ENCODE data around the gene HOXC11. TPM values are rescaled to one million over a fixed set of nuclear protein-coding genes. Genes with fewer than 3 reads are reported as not detected.

The HOXC11 gene
- total RNA-seq, 1 experiment from 2014 or later: 1.0 TPM

DNA sequence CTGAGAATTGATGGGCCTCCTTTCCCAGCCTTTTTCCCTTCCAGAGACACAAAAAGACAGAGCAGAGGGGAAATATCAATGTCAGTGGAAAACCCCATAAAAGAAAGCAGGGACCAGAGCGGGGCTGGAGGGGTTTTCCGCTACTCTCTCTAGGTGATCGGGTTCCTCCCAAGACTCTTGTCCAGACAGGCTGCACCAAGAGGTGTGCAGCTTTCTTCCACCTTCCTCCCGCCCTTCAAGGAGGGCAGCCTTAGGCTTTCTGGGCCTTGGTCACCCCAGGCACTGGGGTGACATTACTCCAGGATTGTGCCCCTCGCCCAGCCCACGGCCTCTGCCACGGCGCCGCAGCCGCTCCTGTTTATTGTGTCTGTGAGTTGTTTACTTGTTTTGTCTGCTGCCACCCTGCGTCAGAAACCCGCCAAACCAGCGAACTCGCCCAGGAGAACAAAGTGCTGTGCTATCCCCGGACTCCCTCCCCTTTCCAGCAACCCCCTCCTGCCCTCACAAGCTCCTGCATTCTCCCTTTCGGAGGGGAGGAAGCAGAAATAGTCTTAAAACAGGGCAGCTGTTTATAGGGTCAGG is 48.6 kb downstream of the HOXC11 start:
- no peak for DNase-seq (ENCODE audit: low spot score)

DNA sequence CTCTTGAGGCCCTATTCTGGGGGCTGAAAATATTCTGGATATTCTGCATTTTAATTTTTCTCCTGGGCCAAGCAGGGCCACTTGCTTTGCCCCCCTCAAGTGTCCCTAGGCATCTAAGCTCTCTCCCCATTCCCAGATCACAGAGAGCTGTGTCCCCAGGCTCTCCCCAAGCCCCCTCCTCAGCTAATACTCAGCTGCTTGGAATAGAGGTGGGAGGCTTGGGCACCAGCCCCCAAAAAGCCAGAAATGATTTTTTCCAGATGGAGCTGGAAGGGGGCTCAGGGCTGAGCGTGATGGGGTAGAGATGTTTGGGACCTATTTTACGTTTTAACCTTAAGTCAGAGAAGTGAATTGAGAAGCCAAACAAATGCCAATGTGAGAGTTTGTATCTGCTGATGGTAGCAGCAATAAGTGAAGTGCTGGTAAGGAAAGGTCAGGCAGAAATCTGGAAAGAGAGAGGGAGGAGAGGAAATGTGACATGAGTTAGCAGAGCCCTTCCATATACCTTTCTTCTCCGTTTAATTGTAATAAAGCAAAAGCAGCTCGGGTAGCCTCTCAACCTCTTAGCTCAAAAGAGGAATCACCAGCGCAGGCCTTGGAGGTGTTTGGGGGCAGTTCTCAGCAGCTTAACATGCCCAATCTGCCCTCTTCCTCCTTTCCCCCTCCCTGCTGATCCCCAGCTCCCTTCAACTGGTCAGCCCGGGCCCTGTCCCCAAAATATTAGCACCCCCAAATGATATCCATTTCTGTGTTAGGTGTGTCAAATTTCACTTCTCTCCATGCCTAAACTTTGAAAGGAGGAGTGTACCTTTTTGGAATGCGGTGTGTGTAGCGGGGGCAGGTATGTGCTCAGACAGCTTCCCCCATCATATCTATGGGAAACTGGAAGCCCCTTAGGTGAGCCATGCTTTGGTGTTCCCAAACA is 50.3 kb downstream of the HOXC11 start:
- no peak for DNase-seq (ENCODE audit: low spot score)

DNA sequence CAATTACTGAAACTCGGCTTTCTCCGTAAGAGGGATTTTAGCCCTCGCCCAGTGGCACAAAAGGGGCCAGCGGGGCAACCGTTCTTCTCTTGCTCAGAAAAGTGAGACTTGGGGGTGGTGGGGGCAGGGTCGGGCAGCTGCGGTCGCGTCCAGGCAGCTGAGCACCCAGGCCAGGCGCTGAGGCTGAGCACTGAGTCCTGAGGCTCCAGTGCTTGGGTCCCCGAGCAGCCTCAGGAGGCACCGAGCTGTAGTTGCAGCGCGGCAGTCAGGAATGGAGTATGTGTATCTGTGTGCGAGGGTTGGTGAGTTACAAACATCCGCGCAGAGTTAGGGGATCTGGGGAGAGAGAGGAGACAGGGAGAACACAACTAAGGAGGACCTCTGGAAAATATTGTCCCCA is 51.2 kb downstream of the HOXC11 start:
- no peak for DNase-seq (ENCODE audit: low spot score)

DNA sequence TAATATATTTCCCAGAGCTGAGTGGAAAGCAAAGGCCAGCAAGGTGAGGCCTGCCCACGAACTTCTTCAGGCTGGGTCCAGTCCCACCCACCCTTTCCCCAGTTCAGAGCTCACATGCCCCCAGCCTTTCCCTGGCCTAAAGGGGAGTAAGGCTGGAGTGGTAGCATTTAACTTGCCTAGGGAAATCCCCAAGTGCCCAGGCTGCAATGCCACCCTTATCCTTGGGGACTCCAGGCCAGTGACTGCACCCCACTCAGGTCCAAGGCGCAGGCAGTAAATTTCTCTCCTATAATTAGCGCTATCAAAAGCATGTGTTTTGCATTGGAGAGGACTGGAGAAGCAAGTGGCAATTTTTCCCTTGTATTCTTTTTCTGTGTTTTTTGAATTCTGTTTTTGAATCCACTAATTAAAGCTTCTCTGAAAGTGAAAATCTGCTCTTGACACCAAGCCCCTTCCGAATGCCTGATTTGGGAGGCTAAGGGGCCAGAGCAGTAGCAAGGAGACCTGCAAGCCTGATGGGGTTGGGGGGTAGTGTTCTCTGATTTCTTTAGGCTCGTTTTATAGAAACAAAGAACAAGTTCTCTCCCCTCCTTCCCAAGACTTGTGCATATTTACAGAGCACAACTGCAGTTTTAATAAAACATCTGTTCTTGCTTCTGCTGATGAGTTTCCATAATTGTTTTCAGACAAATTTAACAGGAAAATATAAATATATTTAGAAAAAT is 51.8 kb downstream of the HOXC11 start:
- no peak for DNase-seq (ENCODE audit: low spot score)

DNA sequence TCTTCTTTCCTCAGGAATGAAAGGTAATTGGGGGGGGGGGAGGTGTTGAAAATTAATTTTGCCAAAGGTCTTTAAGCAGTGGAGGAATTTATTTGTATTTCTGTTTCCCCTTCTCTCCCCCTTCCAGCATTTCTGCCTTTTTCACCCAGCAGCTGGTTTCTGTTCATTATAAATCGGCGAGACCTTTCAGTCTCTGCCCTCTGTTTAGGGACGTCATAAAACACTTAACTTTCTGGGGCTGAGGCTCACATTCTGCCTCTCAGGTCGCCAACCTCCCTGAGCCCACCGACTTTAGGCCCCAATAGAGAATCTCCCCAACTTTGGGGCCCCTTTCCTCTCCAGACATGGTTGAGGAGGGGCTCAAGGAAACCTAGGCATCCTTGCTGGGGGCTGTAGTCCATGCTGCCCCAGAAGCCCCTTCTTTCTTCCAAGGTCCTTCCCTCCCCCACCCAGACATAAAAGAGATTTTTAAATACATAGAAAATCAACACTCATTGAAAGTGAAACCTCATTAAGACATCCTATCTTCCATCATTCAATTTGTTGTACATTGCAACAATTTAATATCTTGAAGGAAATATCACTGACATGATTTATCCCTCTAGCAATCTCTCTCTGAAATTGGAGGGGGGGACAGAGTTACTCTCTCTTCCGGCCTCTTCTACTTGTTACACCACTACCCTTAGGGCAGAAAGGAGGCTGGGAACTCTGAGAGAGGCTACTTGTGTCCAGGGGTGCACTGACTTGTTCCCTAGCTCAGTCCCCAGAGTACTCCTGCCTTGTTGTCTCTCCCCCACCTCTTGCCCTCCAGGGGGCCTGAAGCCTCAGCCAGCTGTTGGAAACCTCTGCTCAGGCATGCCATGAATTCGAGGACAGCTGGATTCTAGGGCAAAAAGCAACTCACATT is 52.8 kb downstream of the HOXC11 start:
- no peak for DNase-seq (ENCODE audit: low spot score)

DNA sequence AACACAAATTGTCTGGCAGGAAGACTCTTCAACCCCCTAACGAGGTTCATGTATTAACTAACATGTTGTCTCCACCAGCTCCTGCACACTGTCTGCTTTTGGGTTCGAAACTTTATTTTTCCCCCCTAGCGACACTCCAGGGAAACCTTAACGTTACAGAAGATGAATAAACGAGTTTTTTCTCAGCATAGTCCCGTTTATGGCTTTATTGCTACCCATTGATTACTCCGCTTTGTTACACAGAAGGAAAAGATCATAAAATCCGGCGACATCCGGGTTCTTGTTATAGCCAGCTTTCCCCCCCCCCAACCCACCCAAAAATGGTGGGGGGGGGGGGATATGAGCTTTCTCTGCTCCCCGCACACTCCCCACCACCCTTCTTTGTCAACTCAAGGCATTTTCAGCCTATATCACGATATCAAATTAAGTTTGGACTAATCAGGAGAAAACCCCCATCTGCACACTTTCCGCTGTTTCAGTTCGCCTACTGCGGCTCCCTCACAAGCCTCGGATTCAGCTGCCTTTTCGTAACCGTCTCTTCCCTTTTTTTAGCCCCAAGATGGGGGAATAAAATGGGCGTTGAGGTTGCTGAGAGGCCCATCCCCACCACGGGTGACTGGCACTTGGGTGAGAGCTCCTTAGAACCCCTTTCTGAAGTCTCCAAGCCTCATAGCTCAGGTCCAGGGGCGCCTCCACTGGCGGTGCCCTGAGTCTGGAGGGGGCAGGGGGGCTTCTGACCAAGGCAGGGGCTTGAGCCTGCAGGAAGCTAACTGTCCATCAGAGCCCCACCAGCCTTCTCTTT is 53.9 kb downstream of the HOXC11 start:
- DNase-seq (ENCODE audit: low spot score): no peak

Other genes starting within 250 kb of the HOXC11 start
- 36.8 and 40.2 TPM in 2 replicates for gene CALCOCO1, start 245.7 kb upstream of the HOXC11 start, total RNA-seq (2014; rRNA removed; shearing (Covaris generic))
- gene CISTR, start 221.1 kb upstream of the HOXC11 start, total RNA-seq (2014; rRNA removed; shearing (Covaris generic)): not detected in 2 replicates
- 7.5 and 8.9 TPM in 2 replicates for gene HOXC13, start 34.3 kb upstream of the HOXC11 start, total RNA-seq (2014; rRNA removed; shearing (Covaris generic))
- gene HOXC12, start 18.2 kb upstream of the HOXC11 start, total RNA-seq (2014; rRNA removed; shearing (Covaris generic)): not detected in 2 replicates
- 8.4 and 9.8 TPM in 2 replicates for gene HOTAIR, start 1.8 kb downstream of the HOXC11 start, total RNA-seq (2014; rRNA removed; shearing (Covaris generic))
- gene HOXC10, start 12.0 kb downstream of the HOXC11 start, total RNA-seq (2014; rRNA removed; shearing (Covaris generic)): 4.4 and 4.9 TPM in 2 replicates
- gene HOXC9, start 27.0 kb downstream of the HOXC11 start, total RNA-seq (2014; rRNA removed; shearing (Covaris generic)): 6.3 and 11.0 TPM in 2 replicates
- gene HOXC8, start 35.9 kb downstream of the HOXC11 start, total RNA-seq (2014; rRNA removed; shearing (Covaris generic)): not detected in 2 replicates
- 0.31 and 2.5 TPM in 2 replicates for gene HOXC6, start 55.3 kb downstream of the HOXC11 start, total RNA-seq (2014; rRNA removed; shearing (Covaris generic))
- gene HOXC5, start 59.9 kb downstream of the HOXC11 start, total RNA-seq (2014; rRNA removed; shearing (Covaris generic)): 0.57 TPM in 1 of 2 replicates, not detected in the other
- gene HOXC4, start 80.7 kb downstream of the HOXC11 start, total RNA-seq (2014; rRNA removed; shearing (Covaris generic)): not detected in 2 replicates
- gene SMUG1, start 215.9 kb downstream of the HOXC11 start, total RNA-seq (2014; rRNA removed; shearing (Covaris generic)): 27.2 and 37.8 TPM in 2 replicates